ENCODE measurements around the gene INSR.
A peak's percentile ranks its signal among the peaks of the same experiment; 100 is the strongest.

Gene INSR

GRCh38 chr19:7292352-7292949 lies 1.8 kb downstream of the INSR start:
- no peak overlapping the region for H3K27ac ChIP-seq (ENCODE audit: low read length, poor library complexity, severe bottlenecking)
- no peak overlapping the region for H3K4ac ChIP-seq (ENCODE audit: low read depth in 1 of 2, low read length in 2 of 2)
- H2BK5ac ChIP-seq (ENCODE audit: low read depth, low read length, poor library complexity, severe bottlenecking) = no peak overlapping the region
- H4K8ac ChIP-seq (ENCODE audit: low read length) = no peak overlapping the region
- no peak overlapping the region for H2BK15ac ChIP-seq (ENCODE audit: low read depth, poor library complexity, severe bottlenecking)
- DNase-seq = no peak
- H3K79me1 ChIP-seq (replicated peaks; ENCODE audit: low read length, poor library complexity, severe bottlenecking) = peaks cover 12% of the 10 kb centered on the region
- peaks cover 0 to 7% of the 10 kb centered on the region in 2 experiments for H3K27me3 ChIP-seq (ENCODE audit: control insufficient read depth in 1 of 2, insufficient read depth in 1 of 2, low read length in 2 of 2)
- H4K91ac ChIP-seq (ENCODE audit: low read length) = no peak overlapping the region
- H3K4me3 ChIP-seq (ENCODE audit: insufficient read depth in 1 of 2, low read depth in 1 of 2, low read length in 2 of 2) = peak overlapping the region in 1 of 2 experiments; percentile 86
- H3K4me1 ChIP-seq (ENCODE audit: control insufficient read depth, insufficient read depth, low read depth, low read length) = peaks cover 14% of the 10 kb centered on the region
- 73% methylated on average over 11 of the region's 12 CpGs for WGBS
- no peaks in the 10 kb centered on the region for H3K36me3 ChIP-seq (ENCODE audit: control insufficient read depth in 1 of 2, insufficient read depth in 2 of 2, low read depth in 1 of 2, low read length in 2 of 2)
- no peak overlapping the region for H3K4me2 ChIP-seq (ENCODE audit: low read length, poor library complexity, severe bottlenecking)
- H3K14ac ChIP-seq (ENCODE audit: low read length in 2 of 2) = no peak overlapping the region
- H3K9ac ChIP-seq (ENCODE audit: low read length) = peak overlapping the region; percentile 82
- no peaks in the 10 kb centered on the region for H3K9me3 ChIP-seq (ENCODE audit: control insufficient read depth, low read length)
- H2BK12ac ChIP-seq (ENCODE audit: low read length in 2 of 2) = no peak overlapping the region
- no peak overlapping the region for H2AFZ ChIP-seq (ENCODE audit: low read depth, low read length)
- H2AK5ac ChIP-seq (ENCODE audit: low read length, severe bottlenecking) = no peak overlapping the region
- H2BK120ac ChIP-seq (ENCODE audit: low read depth, low read length) = no peak overlapping the region
- no peak overlapping the region for H3K23ac ChIP-seq (ENCODE audit: low read length in 2 of 2)
- H3K18ac ChIP-seq (ENCODE audit: low read depth in 1 of 2, low read length in 2 of 2) = no peak overlapping the region

DNA sequence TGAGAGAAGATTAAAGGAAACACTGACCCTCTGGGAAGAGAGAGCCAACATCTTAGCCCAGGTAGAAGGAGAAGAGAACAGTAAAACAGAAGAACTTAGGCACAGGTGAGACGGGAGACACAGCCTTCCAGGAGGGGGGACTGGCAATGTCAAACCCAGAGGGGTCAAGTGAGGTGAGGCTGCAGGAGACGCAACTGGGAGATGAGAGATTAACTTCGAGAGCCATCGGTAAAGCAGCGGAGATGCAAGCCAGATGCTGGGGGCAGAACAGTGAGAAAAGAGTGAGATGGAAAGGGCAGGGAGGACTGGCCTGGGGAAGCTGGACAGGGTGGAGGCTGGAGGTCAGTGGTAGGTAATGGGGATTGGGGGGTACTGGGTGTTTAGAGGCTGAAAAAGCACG lies 5.2 kb downstream of the INSR start:
- WGBS = 86% methylated on average over 5 of the region's 6 CpGs

GRCh38 chr19:7288131-7288530 lies 6.1 kb downstream of the INSR start:
- H4K8ac ChIP-seq (ENCODE audit: low read length) = no peak overlapping the region
- H3K4ac ChIP-seq (ENCODE audit: low read depth in 1 of 2, low read length in 2 of 2) = no peak overlapping the region
- no peak overlapping the region for H3K18ac ChIP-seq (ENCODE audit: low read depth in 1 of 2, low read length in 2 of 2)
- peaks cover 0 to 6% of the 10 kb centered on the region in 2 experiments for H3K27me3 ChIP-seq (ENCODE audit: control insufficient read depth in 1 of 2, insufficient read depth in 1 of 2, low read length in 2 of 2)
- H3K27ac ChIP-seq (ENCODE audit: low read length, poor library complexity, severe bottlenecking) = no peak overlapping the region
- H3K4me1 ChIP-seq (ENCODE audit: control insufficient read depth, insufficient read depth, low read depth, low read length) = peaks cover 6% of the 10 kb centered on the region
- no peak overlapping the region for H4K91ac ChIP-seq (ENCODE audit: low read length)
- H3K36me3 ChIP-seq (ENCODE audit: control insufficient read depth in 1 of 2, insufficient read depth in 2 of 2, low read depth in 1 of 2, low read length in 2 of 2) = no peaks in the 10 kb centered on the region
- no peak overlapping the region for H3K23ac ChIP-seq (ENCODE audit: low read length in 2 of 2)
- H3K14ac ChIP-seq (ENCODE audit: low read length in 2 of 2) = no peak overlapping the region
- H3K4me2 ChIP-seq (ENCODE audit: low read length, poor library complexity, severe bottlenecking) = no peak overlapping the region
- no peak overlapping the region for H2BK5ac ChIP-seq (ENCODE audit: low read depth, low read length, poor library complexity, severe bottlenecking)
- H2BK12ac ChIP-seq (ENCODE audit: low read length in 2 of 2) = no peak overlapping the region
- no peak overlapping the region for H2BK15ac ChIP-seq (ENCODE audit: low read depth, poor library complexity, severe bottlenecking)
- H3K4me3 ChIP-seq (ENCODE audit: insufficient read depth in 1 of 2, low read depth in 1 of 2, low read length in 2 of 2) = no peak overlapping the region
- no peak for DNase-seq
- no peak overlapping the region for H2BK120ac ChIP-seq (ENCODE audit: low read depth, low read length)
- H2AFZ ChIP-seq (ENCODE audit: low read depth, low read length) = no peak overlapping the region
- H3K9me3 ChIP-seq (ENCODE audit: control insufficient read depth, low read length) = no peaks in the 10 kb centered on the region
- peaks cover 10% of the 10 kb centered on the region for H3K79me1 ChIP-seq (replicated peaks; ENCODE audit: low read length, poor library complexity, severe bottlenecking)
- H3K9ac ChIP-seq (ENCODE audit: low read length) = no peak overlapping the region
- 100% methylated on average over 1 of the region's 1 CpG for WGBS
- no peak overlapping the region for H2AK5ac ChIP-seq (ENCODE audit: low read length, severe bottlenecking)

More for the DNA sequence above, 5.2 kb downstream of the INSR start:
- Histone ChIP-seq H3K4ac (ENCODE audit: low read depth in 1 of 2, low read length in 2 of 2) (no peak overlapping the region), H3K14ac (ENCODE audit: low read length in 2 of 2) (no peak overlapping the region), H3K79me1 (replicated peaks; ENCODE audit: low read length, poor library complexity, severe bottlenecking) (peaks cover 12% of the 10 kb centered on the region), H2BK12ac (ENCODE audit: low read length in 2 of 2) (no peak overlapping the region), H3K23ac (ENCODE audit: low read length in 2 of 2) (no peak overlapping the region), H3K18ac (ENCODE audit: low read depth in 1 of 2, low read length in 2 of 2) (no peak overlapping the region), H3K9me3 (ENCODE audit: control insufficient read depth, low read length) (no peaks in the 10 kb centered on the region), H2BK120ac (ENCODE audit: low read depth, low read length) (no peak overlapping the region), H3K36me3 (ENCODE audit: control insufficient read depth in 1 of 2, insufficient read depth in 2 of 2, low read depth in 1 of 2, low read length in 2 of 2) (no peaks in the 10 kb centered on the region), H2BK15ac (ENCODE audit: low read depth, poor library complexity, severe bottlenecking) (no peak overlapping the region), H3K9ac (ENCODE audit: low read length) (no peak overlapping the region), H3K4me3 (ENCODE audit: insufficient read depth in 1 of 2, low read depth in 1 of 2, low read length in 2 of 2) (no peak overlapping the region), H4K8ac (ENCODE audit: low read length) (no peak overlapping the region), H4K91ac (ENCODE audit: low read length) (no peak overlapping the region), H3K4me2 (ENCODE audit: low read length, poor library complexity, severe bottlenecking) (no peak overlapping the region), H2AK5ac (ENCODE audit: low read length, severe bottlenecking) (no peak overlapping the region), H3K27me3 (ENCODE audit: control insufficient read depth in 1 of 2, insufficient read depth in 1 of 2, low read length in 2 of 2) (peaks cover 0 to 7% of the 10 kb centered on the region in 2 experiments), H3K4me1 (ENCODE audit: control insufficient read depth, insufficient read depth, low read depth, low read length) (peaks cover 10% of the 10 kb centered on the region), H3K27ac (ENCODE audit: low read length, poor library complexity, severe bottlenecking) (no peak overlapping the region), H2BK5ac (ENCODE audit: low read depth, low read length, poor library complexity, severe bottlenecking) (no peak overlapping the region), H2AFZ (ENCODE audit: low read depth, low read length) (no peak overlapping the region)
- DNase-seq = no peak

DNA sequence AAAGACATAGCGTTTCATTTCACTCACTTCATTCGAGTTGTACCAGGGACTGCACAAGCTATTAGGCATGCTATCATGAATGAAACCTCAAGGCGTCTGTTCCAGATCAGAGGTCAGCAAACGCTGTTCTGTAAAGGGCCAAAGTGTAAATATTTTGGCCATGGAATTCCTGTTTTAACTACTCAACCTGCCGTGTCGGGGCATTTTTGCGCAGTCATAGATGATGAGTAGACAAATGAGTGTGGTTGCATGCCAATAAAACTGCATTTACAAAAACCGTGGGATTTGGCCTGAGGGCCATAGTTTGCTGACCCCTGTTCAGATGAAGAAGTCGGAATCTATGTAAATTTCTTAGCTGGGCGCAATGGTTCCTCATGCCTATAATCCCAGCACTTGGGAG lies 6.5 kb downstream of the INSR start:
- H2BK15ac ChIP-seq (ENCODE audit: low read depth, poor library complexity, severe bottlenecking) = no peak overlapping the region
- H3K4me2 ChIP-seq (ENCODE audit: low read length, poor library complexity, severe bottlenecking) = no peak overlapping the region
- no peak overlapping the region for H3K9ac ChIP-seq (ENCODE audit: low read length)
- H3K9me3 ChIP-seq (ENCODE audit: control insufficient read depth, low read length) = no peaks in the 10 kb centered on the region
- no peak overlapping the region for H3K27ac ChIP-seq (ENCODE audit: low read length, poor library complexity, severe bottlenecking)
- H2BK5ac ChIP-seq (ENCODE audit: low read depth, low read length, poor library complexity, severe bottlenecking) = no peak overlapping the region
- no peak overlapping the region for H4K8ac ChIP-seq (ENCODE audit: low read length)
- peaks cover 2% of the 10 kb centered on the region for H3K4me1 ChIP-seq (ENCODE audit: control insufficient read depth, insufficient read depth, low read depth, low read length)
- H3K79me1 ChIP-seq (replicated peaks; ENCODE audit: low read length, poor library complexity, severe bottlenecking) = peaks cover 7% of the 10 kb centered on the region
- peak; percentile 61 for DNase-seq
- no peak overlapping the region for H4K91ac ChIP-seq (ENCODE audit: low read length)
- no peak overlapping the region for H3K18ac ChIP-seq (ENCODE audit: low read depth in 1 of 2, low read length in 2 of 2)
- H2AFZ ChIP-seq (ENCODE audit: low read depth, low read length) = no peak overlapping the region
- no peak overlapping the region for H3K14ac ChIP-seq (ENCODE audit: low read length in 2 of 2)
- H2BK12ac ChIP-seq (ENCODE audit: low read length in 2 of 2) = no peak overlapping the region
- no peaks in the 10 kb centered on the region for H3K36me3 ChIP-seq (ENCODE audit: control insufficient read depth in 1 of 2, insufficient read depth in 2 of 2, low read depth in 1 of 2, low read length in 2 of 2)
- H3K4me3 ChIP-seq (ENCODE audit: insufficient read depth in 1 of 2, low read depth in 1 of 2, low read length in 2 of 2) = no peak overlapping the region
- no peak overlapping the region for H3K4ac ChIP-seq (ENCODE audit: low read depth in 1 of 2, low read length in 2 of 2)
- H2AK5ac ChIP-seq (ENCODE audit: low read length, severe bottlenecking) = no peak overlapping the region
- WGBS = 25% methylated on average over 10 of the region's 10 CpGs
- no peak overlapping the region for H2BK120ac ChIP-seq (ENCODE audit: low read depth, low read length)
- peaks cover 0 to 2% of the 10 kb centered on the region in 2 experiments for H3K27me3 ChIP-seq (ENCODE audit: control insufficient read depth in 1 of 2, insufficient read depth in 1 of 2, low read length in 2 of 2)
- no peak overlapping the region for H3K23ac ChIP-seq (ENCODE audit: low read length in 2 of 2)

Measured in mesenchymal stem cell (in vitro differentiated cells and primary cell).